Heart left ventricle (tissue), 13 donors: ENCODE results near the gene IBTK.
"Not testable (repeated sequence)": the region's sequence is repeated elsewhere in the genome, so short reads cannot be mapped to it uniquely, and the experiment has no call there.

Experiments used
- POLR2A ChIP-seq, 2 donors: fragments of 450-650 bp; IDR thresholded peaks; one replicate each; pipeline ENCODE4 v1.6.1; 2017; ENCODE audit warnings: antibody characterized with exemption in 2 of 2, mild to moderate bottlenecking in 2 of 2, moderate library complexity in 2 of 2
- TF ChIP-seq, protein P1 (sequence below), 12 donors: fragments of 200-600 bp; sonication (generic) in 4 of 12; IDR thresholded peaks; one replicate each; pipeline versions ENCODE4 v1.5.0 to v1.8.0; 2018 to 2022; ENCODE audit warnings: antibody characterized with exemption in 12 of 12, mild to moderate bottlenecking in 5 of 12
- donor health status: ischemic (EF 13 %, LVEDD 7.1; RV severe dilation, severe dysfunction).
- donor health status: DM: no; HTN: yes; CAD: no.
- donor health status: DM: no; HTN: no; CAD: no.
- donor health status: ischemic (EF 25% LVEDD 6.9; RV normal size, moderate dysfunction).
- donor health status: ischemic (EF 25% LVEDD 5.7; RV mildly dilated, moderate dysfunction).
- donor health status: ischemic (EF 35%, LVEDD 5.7; RV mildly dilated, moderate dysfunction).
- donor health status: nonischemic (EF 11% LVEDD 7.7; RV severe dilation, severe dysfunction).
- donor health status: DM: yes; HTN: yes; CAD: no.
- donor health status: PGD.
- donor health status: ischemic (EF 29% LVEDD 5.4; RV normal size, mild dysfunction).
- donor health status: nonischemic (EF 23%, LVEDD 6.1; RV moderate dilation, normal function).

DNA sequence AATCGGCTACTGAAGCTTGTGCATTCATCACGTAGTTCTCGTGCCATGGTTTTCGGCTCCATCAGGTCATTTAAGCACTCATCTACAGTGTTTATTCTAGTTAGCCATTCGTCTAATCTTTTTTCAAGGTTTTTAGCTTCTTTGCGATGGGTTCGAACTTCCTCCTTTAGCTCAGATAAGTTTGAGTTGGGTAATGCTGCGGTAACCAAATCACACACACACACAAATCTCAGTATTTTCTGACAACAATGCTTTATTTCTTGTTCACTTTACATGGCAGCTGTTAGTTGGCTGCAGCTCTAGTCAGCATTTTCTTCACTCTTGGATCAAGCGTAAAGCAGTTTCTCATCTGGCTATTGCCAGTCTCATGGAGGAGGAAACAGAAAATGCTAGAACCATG, 118.6 kb downstream of the IBTK start:
- TF ChIP-seq, protein P1, sequence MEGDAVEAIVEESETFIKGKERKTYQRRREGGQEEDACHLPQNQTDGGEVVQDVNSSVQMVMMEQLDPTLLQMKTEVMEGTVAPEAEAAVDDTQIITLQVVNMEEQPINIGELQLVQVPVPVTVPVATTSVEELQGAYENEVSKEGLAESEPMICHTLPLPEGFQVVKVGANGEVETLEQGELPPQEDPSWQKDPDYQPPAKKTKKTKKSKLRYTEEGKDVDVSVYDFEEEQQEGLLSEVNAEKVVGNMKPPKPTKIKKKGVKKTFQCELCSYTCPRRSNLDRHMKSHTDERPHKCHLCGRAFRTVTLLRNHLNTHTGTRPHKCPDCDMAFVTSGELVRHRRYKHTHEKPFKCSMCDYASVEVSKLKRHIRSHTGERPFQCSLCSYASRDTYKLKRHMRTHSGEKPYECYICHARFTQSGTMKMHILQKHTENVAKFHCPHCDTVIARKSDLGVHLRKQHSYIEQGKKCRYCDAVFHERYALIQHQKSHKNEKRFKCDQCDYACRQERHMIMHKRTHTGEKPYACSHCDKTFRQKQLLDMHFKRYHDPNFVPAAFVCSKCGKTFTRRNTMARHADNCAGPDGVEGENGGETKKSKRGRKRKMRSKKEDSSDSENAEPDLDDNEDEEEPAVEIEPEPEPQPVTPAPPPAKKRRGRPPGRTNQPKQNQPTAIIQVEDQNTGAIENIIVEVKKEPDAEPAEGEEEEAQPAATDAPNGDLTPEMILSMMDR (IDR thresholded peaks at IDR 0.05) = not testable (repeated sequence)
- not testable (repeated sequence) for TF ChIP-seq POLR2A (IDR thresholded peaks at IDR 0.05)
